T-helper 17 cell (primary cell): ENCODE measurements around the gene KLRB1. TPM values are rescaled to one million over a fixed set of nuclear protein-coding genes. Genes with fewer than 3 reads are reported as not detected.
"Not testable (repeated sequence)": the region's sequence is repeated elsewhere in the genome, so short reads cannot be mapped to it uniquely, and the experiment has no call there.

Experiments used
- ATAC-seq: fragments of 150-1000 bp; cut with Tn5 transposase; 2 replicates; pipeline ENCODE4 v1.10.0; 2021; ENCODE audit warnings: mild to moderate bottlenecking, moderate library complexity
- DNase-seq, 3 donors: peaks; one replicate each; pipeline versions ENCODE4 v3.0.0 to v3.0.0-alpha.2; 2020 to 2021
- H3K9me3 ChIP-seq: one replicate; pipeline ENCODE4 v1.7.0; 2013; ENCODE audit warnings: low read length, mild to moderate bottlenecking; ENCODE audit not compliant: control insufficient read depth, poor library complexity, severe bottlenecking
- H3K27ac Mint-ChIP-seq: one replicate; pipeline ENCODE4 v1.8.0; 2022; ENCODE audit warnings: mild to moderate bottlenecking, moderate library complexity, mixed read lengths
- H3K27me3 Mint-ChIP-seq: one replicate; pipeline ENCODE4 v1.8.0; 2022; ENCODE audit warnings: mixed read lengths
- H3K36me3 Mint-ChIP-seq: one replicate; pipeline ENCODE4 v1.8.0; 2022; ENCODE audit warnings: low read depth, mixed read lengths
- H3K4me1 Mint-ChIP-seq: one replicate; pipeline ENCODE4 v1.8.0; 2022; ENCODE audit warnings: mild to moderate bottlenecking, mixed read lengths
- H3K4me3 Mint-ChIP-seq: one replicate; pipeline ENCODE4 v1.8.0; 2022; ENCODE audit warnings: mild to moderate bottlenecking, moderate library complexity, mixed read lengths
- total RNA-seq, 4 donors: library from RNA in 2 of 4; stranded (reverse) in 2 of 4; gene quantifications; one replicate each; pipeline ENCODE4 v1.2.3 and lab custom pipeline; 2022 to 2026

KLRB1 gene
- total RNA-seq, 2 donors from 2014 or later = 182 to 229 TPM

GRCh38 chr12:9636150-9636850 lies 28.6 kb upstream of the KLRB1 start:
- Mint-ChIP-seq H3K27me3 (no peaks in the 10 kb centered on the region), H3K4me3 (peak overlapping the region; percentile 10), H3K36me3 (peaks cover 2% of the 10 kb centered on the region), H3K4me1 (peaks cover 38% of the 10 kb centered on the region), H3K27ac (peak overlapping the region; percentile 88)
- DNase-seq (no peak), ATAC-seq (no peak)
- no peaks in the 10 kb centered on the region for H3K9me3 ChIP-seq

GRCh38 chr12:9634969-9635754 lies 27.4 kb upstream of the KLRB1 start:
- no peak for ATAC-seq
- Mint-ChIP-seq H3K27ac (peak overlapping the region; percentile 88), H3K4me3 (no peak overlapping the region), H3K4me1 (peaks cover 45% of the 10 kb centered on the region), H3K27me3 (no peaks in the 10 kb centered on the region), H3K36me3 (peaks cover 2% of the 10 kb centered on the region)
- H3K9me3 ChIP-seq = no peaks in the 10 kb centered on the region
- DNase-seq = no peak

DNA sequence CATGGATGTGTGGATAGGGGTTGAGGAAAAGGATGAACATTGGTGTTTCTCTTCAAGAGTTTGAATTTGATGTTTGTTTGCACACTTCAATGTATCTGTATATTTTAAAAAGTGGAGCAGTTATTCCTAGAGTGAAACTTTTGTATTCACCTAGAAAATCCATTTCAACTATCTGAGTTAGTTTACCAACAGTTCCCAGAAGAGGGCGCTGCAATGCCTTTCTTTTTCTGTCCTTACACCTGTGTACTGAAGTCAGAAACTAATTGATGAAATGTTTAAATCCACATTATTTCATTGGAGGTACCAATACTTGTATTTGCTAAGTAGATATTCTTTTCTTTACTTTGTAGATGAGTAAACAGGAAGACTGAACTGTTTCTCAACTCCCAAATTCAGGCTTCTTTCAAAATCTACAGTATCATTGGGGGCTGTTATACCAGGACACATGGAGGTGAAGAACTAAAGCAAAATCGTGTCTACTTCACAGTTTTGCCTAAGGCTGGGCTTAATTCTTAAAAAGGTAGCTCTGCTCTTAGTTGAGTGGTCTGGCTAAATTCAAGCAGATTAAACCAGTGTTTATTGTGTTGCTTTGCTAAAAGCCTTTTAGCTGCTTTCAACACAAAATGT lies 26.6 kb upstream of the KLRB1 start:
- H3K27me3 Mint-ChIP-seq = no peaks in the 10 kb centered on the region
- H3K27ac Mint-ChIP-seq = peak overlapping the region; percentile 88
- peaks cover 45% of the 10 kb centered on the region for H3K4me1 Mint-ChIP-seq
- H3K36me3 Mint-ChIP-seq = peaks cover 2% of the 10 kb centered on the region
- ATAC-seq (peak; percentile 86), DNase-seq (peak; percentile 46 to 73 (median 47))
- H3K9me3 ChIP-seq = no peaks in the 10 kb centered on the region
- H3K4me3 Mint-ChIP-seq = peak overlapping the region; percentile 69

- no peak overlapping the region for H3K4me3 Mint-ChIP-seq
- no peaks in the 10 kb centered on the region for H3K9me3 ChIP-seq
- no peak overlapping the region for H3K27ac Mint-ChIP-seq
- peaks cover 39% of the 10 kb centered on the region for H3K4me1 Mint-ChIP-seq
- ATAC-seq (no peak), DNase-seq (no peak)
- H3K36me3 Mint-ChIP-seq = peaks cover 6% of the 10 kb centered on the region
- H3K27me3 Mint-ChIP-seq = no peaks in the 10 kb centered on the region
These were observed 25.1 kb upstream of the KLRB1 start for GRCh38 chr12:9632766-9633165.

- peaks cover 8% of the 10 kb centered on the region for H3K4me1 Mint-ChIP-seq
- no peak overlapping the region for H3K4me3 Mint-ChIP-seq
- ATAC-seq (no peak), DNase-seq (no peak)
- peaks cover 5% of the 10 kb centered on the region for H3K36me3 Mint-ChIP-seq
- no peak overlapping the region for H3K27ac Mint-ChIP-seq
- H3K9me3 ChIP-seq = peaks cover 5% of the 10 kb centered on the region
- no peaks in the 10 kb centered on the region for H3K27me3 Mint-ChIP-seq
These were observed 19.1 kb upstream of the KLRB1 start for GRCh38 chr12:9626821-9627220.

DNA sequence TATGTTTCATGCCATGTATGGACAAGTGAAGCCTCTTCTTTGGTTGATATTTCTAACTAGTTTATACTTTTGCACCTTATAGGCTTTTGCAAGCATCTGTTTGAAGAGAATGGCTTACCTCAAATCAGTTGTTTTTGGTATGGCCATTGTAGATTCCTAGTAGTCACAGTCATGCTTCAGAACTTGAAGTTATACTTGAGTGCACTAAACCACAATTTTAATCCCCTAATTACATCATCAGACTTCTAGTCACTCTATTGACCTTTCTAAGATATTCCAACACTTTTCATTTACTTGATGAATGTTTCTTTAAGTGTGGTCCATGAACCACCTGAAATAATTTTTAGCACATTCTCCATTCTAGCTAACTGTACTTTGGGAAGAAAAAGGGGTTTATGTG lies 18.6 kb upstream of the KLRB1 start:
- ATAC-seq (no peak), DNase-seq (no peak)
- Mint-ChIP-seq H3K27ac (no peak overlapping the region), H3K36me3 (peaks cover 5% of the 10 kb centered on the region), H3K4me3 (no peak overlapping the region), H3K4me1 (peaks cover 8% of the 10 kb centered on the region), H3K27me3 (no peaks in the 10 kb centered on the region)
- H3K9me3 ChIP-seq = peaks cover 5% of the 10 kb centered on the region

GRCh38 chr12:9625019-9625418 lies 17.3 kb upstream of the KLRB1 start:
- Mint-ChIP-seq H3K27ac (no peak overlapping the region), H3K27me3 (no peaks in the 10 kb centered on the region), H3K4me1 (no peaks in the 10 kb centered on the region), H3K4me3 (no peak overlapping the region), H3K36me3 (peaks cover 5% of the 10 kb centered on the region)
- peaks cover 5% of the 10 kb centered on the region for H3K9me3 ChIP-seq
- DNase-seq (no peak), ATAC-seq (no peak)

- peak overlapping the region; percentile 97 for H3K27ac Mint-ChIP-seq
- H3K9me3 ChIP-seq = peaks cover 1% of the 10 kb centered on the region
- H3K36me3 Mint-ChIP-seq = peaks cover 4% of the 10 kb centered on the region
- no peak overlapping the region for H3K4me3 Mint-ChIP-seq
- DNase-seq = no peak
- no peak for ATAC-seq
- H3K27me3 Mint-ChIP-seq = no peaks in the 10 kb centered on the region
- H3K4me1 Mint-ChIP-seq = peaks cover 25% of the 10 kb centered on the region
These were observed 11.9 kb upstream of the KLRB1 start for GRCh38 chr12:9619411-9620179.

DNA sequence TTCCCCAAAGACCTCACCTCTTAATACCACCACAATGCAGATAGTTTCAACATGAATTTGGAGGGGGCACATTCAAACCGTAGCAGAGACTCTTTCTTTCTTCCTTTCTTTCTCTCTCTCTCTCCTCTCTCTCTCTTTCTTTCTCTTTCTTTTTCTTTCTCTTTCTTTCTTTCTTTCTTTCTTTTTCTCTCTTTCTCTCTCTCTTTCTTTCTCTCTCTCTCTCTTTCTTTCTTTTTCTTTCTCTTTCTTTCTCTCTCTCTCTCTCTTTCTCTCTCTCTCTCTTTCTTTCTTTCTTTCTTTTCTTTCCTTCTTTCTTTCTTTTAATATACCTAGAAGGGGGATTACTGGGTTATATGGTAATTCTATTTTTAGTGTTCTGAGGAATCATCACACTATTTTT lies 11.2 kb upstream of the KLRB1 start:
- Mint-ChIP-seq H3K27ac (peak overlapping the region; percentile 97), H3K4me1 (peaks cover 26% of the 10 kb centered on the region)
- not testable (repeated sequence) for DNase-seq, H3K27me3 Mint-ChIP-seq, H3K36me3 Mint-ChIP-seq, H3K4me3 Mint-ChIP-seq, ATAC-seq, H3K9me3 ChIP-seq

- ATAC-seq (no peak), DNase-seq (no peak)
- Mint-ChIP-seq H3K4me1 (peaks cover 41% of the 10 kb centered on the region), H3K27me3 (no peaks in the 10 kb centered on the region), H3K4me3 (no peak overlapping the region), H3K27ac (peak overlapping the region; percentile 97), H3K36me3 (peaks cover 3% of the 10 kb centered on the region)
- no peaks in the 10 kb centered on the region for H3K9me3 ChIP-seq
These were observed 9.4 kb upstream of the KLRB1 start for GRCh38 chr12:9617124-9617523.

- Mint-ChIP-seq H3K36me3 (peaks cover 3% of the 10 kb centered on the region), H3K27me3 (no peaks in the 10 kb centered on the region), H3K27ac (peak overlapping the region; percentile 97), H3K4me3 (peak overlapping the region; percentile 83), H3K4me1 (peaks cover 47% of the 10 kb centered on the region)
- no peaks in the 10 kb centered on the region for H3K9me3 ChIP-seq
- ATAC-seq (peak; percentile 90), DNase-seq (no peak)
These were observed 7.9 kb upstream of the KLRB1 start for GRCh38 chr12:9615420-9616136.

- H3K4me3 Mint-ChIP-seq = peak overlapping the region; percentile 13
These were observed 2.9 kb upstream of the KLRB1 start for GRCh38 chr12:9610606-9611005.

More at GRCh38 chr12:9610606-9611005, 2.9 kb upstream of the KLRB1 start:
- not testable (repeated sequence) for H3K9me3 ChIP-seq, ATAC-seq, DNase-seq, H3K36me3 Mint-ChIP-seq, H3K27me3 Mint-ChIP-seq
- H3K27ac Mint-ChIP-seq = peak overlapping the region; percentile 97
- H3K4me1 Mint-ChIP-seq = peaks cover 58% of the 10 kb centered on the region
